GM18526 (cell line): ENCODE data around the gene GLMN.

ENCODE experiments used
- POLR2A ChIP-seq: IDR thresholded peaks from 3 replicates; pipeline ENCODE4 v1.6.1; 2011; ENCODE audit not compliant: insufficient read length; ENCODE audit errors: extremely low read depth

GLMN gene

GRCh38 chr1:92230736-92231135 lies 68.1 kb downstream of the GLMN start:
- TF ChIP-seq POLR2A, result no peak

- no peak for TF ChIP-seq POLR2A
Measured at GRCh38 chr1:92228401-92228800, 70.4 kb downstream of the GLMN start.

- no peak for TF ChIP-seq POLR2A
Measured at GRCh38 chr1:92219028-92219427, 79.8 kb downstream of the GLMN start.

- no peak for TF ChIP-seq POLR2A
Measured at GRCh38 chr1:92218559-92218958, 80.2 kb downstream of the GLMN start.

- no peak for TF ChIP-seq POLR2A
Measured at GRCh38 chr1:92217721-92218120, 81.1 kb downstream of the GLMN start, which contains the start of gene C1orf146. Gene C1orf146 (plus strand): TSS chr1:92217915. CDS start chr1:92231421, 13,506 bp downstream.

- TF ChIP-seq POLR2A, result no peak
Measured at GRCh38 chr1:92211166-92211565, 87.6 kb downstream of the GLMN start.

GRCh38 chr1:92210701-92211100 lies 88.1 kb downstream of the GLMN start:
- TF ChIP-seq POLR2A, result no peak

- no peak for TF ChIP-seq POLR2A
Measured at GRCh38 chr1:92203105-92203504, 95.7 kb downstream of the GLMN start.

- no peak for TF ChIP-seq POLR2A
Measured at GRCh38 chr1:92201973-92202372, 96.8 kb downstream of the GLMN start.
